HCT116 (cell line): ENCODE measurements around the gene LNP1. TPM values are rescaled to one million over a fixed set of nuclear protein-coding genes. Genes with fewer than 3 reads are reported as not detected.

Experiments
- ATAC-seq: fragments of 200-7000 bp; cut with Tn5 transposase; 2 replicates; pipeline ENCODE4 v1.9.1; 2020; ENCODE audit warnings: mild to moderate bottlenecking, moderate library complexity
- BruUV-seq: library from RNA; stranded (reverse); fragments of 400-500 nt; replicated peaks from 2 replicates; lab custom pipeline; 2021; lab: Mats Ljungman, UMichigan
- CTCF ChIA-PET: fragments of 300-600 bp; sonication (Branson Sonifier 250); formaldehyde crosslinking; loops from one replicate; lab custom pipeline; 2021; ENCODE audit warnings: antibody characterized with exemption; lab: Charles Lee
- POLR2A ChIA-PET: fragments of 300-600, 350-600 bp; sonication (Branson Sonifier 250); formaldehyde crosslinking; loops from one replicate; lab custom pipeline; 2021; ENCODE audit warnings: antibody characterized with exemption; lab: Charles Lee
- RAD21 ChIA-PET, 2 experiments: fragments of 300-600 bp; sonication (Branson Sonifier 250); formaldehyde crosslinking; loops; one replicate each; lab custom pipeline; 2023; ENCODE audit warnings: low total read pairs in 2 of 2; ENCODE audit not compliant: uncharacterized antibody in 2 of 2, unreplicated experiment in 2 of 2, low non-redundant PET in 1 of 2; lab: Charles Lee
- DNase-seq: peaks from one replicate; pipeline ENCODE4 v3.0.0-alpha.2; 2010; ENCODE audit warnings: low read depth, low spot score
- H2AFZ ChIP-seq: fragments of 200-600 bp; shearing (Covaris generic), sonication (generic); 2 replicates; pipeline ENCODE4 v1.6.1; 2017; ENCODE audit warnings: low read depth, mixed run types, mixed read lengths, antibody characterized with exemption, low read length; ENCODE audit not compliant: poor library complexity, severe bottlenecking
- H3K27ac ChIP-seq: 2 replicates; pipeline ENCODE4 v1.5.1; 2012; ENCODE audit warnings: low read depth, low read length
- H3K27me3 ChIP-seq: fragments of 200-600 bp; sonication (generic); 2 replicates; pipeline ENCODE4 v1.6.1; 2016; ENCODE audit warnings: mixed run types, low read length, mixed read lengths; ENCODE audit not compliant: insufficient read depth
- H3K36me3 ChIP-seq, 2 experiments: fragments of 200-500 bp in 1 of 2; fragments of 200-600 bp in 1 of 2; sonication (Bioruptor generic) in 1 of 2; sonication (generic) in 1 of 2; 2 replicates each; pipeline versions ENCODE4 v1.5.1 to v1.6.1; 2014 to 2016; ENCODE audit warnings: low read length in 2 of 2, inconsistent platforms in 1 of 2, mixed read lengths in 1 of 2, mixed run types in 1 of 2; ENCODE audit not compliant: insufficient read depth in 2 of 2, control insufficient read depth in 1 of 2
- H3K4me1 ChIP-seq, 2 experiments: fragments of 200-600 bp in 1 of 2; sonication (generic) in 1 of 2; 2 replicates each; pipeline versions ENCODE4 v1.5.1 to v1.6.1; 2012 to 2017; ENCODE audit warnings: low read length in 2 of 2, inconsistent platforms in 1 of 2, mild to moderate bottlenecking in 1 of 2, mixed read lengths in 1 of 2, mixed run types in 1 of 2, moderate library complexity in 1 of 2; ENCODE audit not compliant: insufficient read depth in 2 of 2, control insufficient read depth in 1 of 2
- H3K4me2 ChIP-seq: fragments of 200-600 bp; sonication (generic); 2 replicates; pipeline ENCODE4 v1.6.1; 2017; ENCODE audit warnings: mixed run types, low read length, mixed read lengths
- H3K4me3 ChIP-seq, 2 experiments: fragments of 200-600 bp in 1 of 2; sonication (generic) in 1 of 2; replicated peaks in 1 of 2; 2 replicates each; pipeline ENCODE4 v1.5.1; 2011 to 2016; ENCODE audit warnings: low read length in 2 of 2, control low read depth in 1 of 2, low read depth in 1 of 2, mild to moderate bottlenecking in 1 of 2, mixed read lengths in 1 of 2, mixed run types in 1 of 2
- H3K79me2 ChIP-seq: fragments of 200-600 bp; sonication (generic); 2 replicates; pipeline ENCODE4 v1.6.1; 2017; ENCODE audit warnings: mild to moderate bottlenecking, mixed run types, low read length, moderate library complexity, mixed read lengths; ENCODE audit not compliant: insufficient read depth
- H3K9ac ChIP-seq: fragments of 200-600 bp; sonication (generic); 2 replicates; pipeline ENCODE4 v1.6.1; 2016; ENCODE audit warnings: low read length, mixed read lengths
- H3K9me2 ChIP-seq: fragments of 200-600 bp; sonication (generic), shearing (Covaris generic); 2 replicates; pipeline ENCODE4 v1.6.1; 2017; ENCODE audit warnings: mixed run types, mild to moderate bottlenecking, moderate library complexity; ENCODE audit not compliant: insufficient read depth
- H3K9me3 ChIP-seq, 2 experiments: fragments of 200-500 bp in 1 of 2; fragments of 200-600 bp in 1 of 2; sonication (Bioruptor generic) in 1 of 2; sonication (generic) in 1 of 2; 2 replicates each; pipeline ENCODE4 v1.6.1; 2014 to 2017; ENCODE audit warnings: low read length in 2 of 2, mixed read lengths in 2 of 2, inconsistent platforms in 1 of 2, low read depth in 1 of 2, mild to moderate bottlenecking in 1 of 2, mixed run types in 1 of 2, moderate library complexity in 1 of 2; ENCODE audit not compliant: control insufficient read depth in 1 of 2, insufficient read depth in 1 of 2
- H4K20me1 ChIP-seq: fragments of 200-600 bp; sonication (generic), shearing (Covaris generic); 2 replicates; pipeline ENCODE4 v1.6.1; 2017; ENCODE audit warnings: mixed run types, mild to moderate bottlenecking, moderate library complexity; ENCODE audit not compliant: insufficient read depth
- ATF3 ChIP-seq: IDR thresholded peaks from 2 replicates; pipeline ENCODE4 v1.6.1; 2012
- CBX3 ChIP-seq: IDR thresholded peaks from 2 replicates; pipeline ENCODE4 v1.6.1; 2012; ENCODE audit warnings: low read depth
- CEBPB ChIP-seq: IDR thresholded peaks from 2 replicates; pipeline ENCODE4 v1.6.1; 2012; ENCODE audit warnings: low read depth
- CTCF ChIP-seq, 3 experiments: fragments of 200-600 bp in 1 of 3; sonication (generic) in 1 of 3; IDR thresholded peaks in 2 of 3; conservative IDR thresholded peaks in 1 of 3; 2 replicates each; pipeline ENCODE4 v1.5.1; 2012 to 2017; ENCODE audit warnings: low read depth in 2 of 3, low read length in 2 of 3, antibody characterized with exemption in 1 of 3, borderline replicate concordance in 1 of 3, control low read depth in 1 of 3, mild to moderate bottlenecking in 1 of 3, mixed read lengths in 1 of 3, mixed run types in 1 of 3, moderate library complexity in 1 of 3; ENCODE audit not compliant: insufficient read depth in 1 of 3
- ELF1 ChIP-seq: IDR thresholded peaks from 2 replicates; pipeline ENCODE4 v1.6.1; 2012; ENCODE audit warnings: low read depth, borderline replicate concordance
- EZH2 ChIP-seq: fragments of 200-600 bp; sonication (generic); IDR thresholded peaks from 2 replicates; pipeline ENCODE4 v1.6.1; 2017; ENCODE audit warnings: antibody characterized with exemption, mixed run types
- EZH2phosphoT487 ChIP-seq: fragments of 200-600 bp; IDR thresholded peaks from 2 replicates; pipeline ENCODE4 v1.6.1; 2018; ENCODE audit warnings: antibody characterized with exemption, borderline replicate concordance
- FOSL1 ChIP-seq: IDR thresholded peaks from 2 replicates; pipeline ENCODE4 v1.6.1; 2012; ENCODE audit warnings: low read depth
- JUND ChIP-seq: IDR thresholded peaks from 2 replicates; pipeline ENCODE4 v1.6.1; 2012
- POLR2A ChIP-seq: IDR thresholded peaks from 2 replicates; pipeline ENCODE4 v1.7.0; 2011; ENCODE audit warnings: borderline replicate concordance; ENCODE audit not compliant: insufficient read depth, insufficient read length; ENCODE audit errors: extremely low read depth
- POLR2AphosphoS5 ChIP-seq: IDR thresholded peaks from 2 replicates; pipeline ENCODE4 v1.6.1; 2011; ENCODE audit warnings: mild to moderate bottlenecking, low read depth, low read length, moderate library complexity
- RAD21 ChIP-seq: IDR thresholded peaks from 2 replicates; pipeline ENCODE4 v1.6.1; 2012; ENCODE audit warnings: low read depth, mild to moderate bottlenecking
- REST ChIP-seq: IDR thresholded peaks from 2 replicates; pipeline ENCODE4 v1.6.1; 2012; ENCODE audit warnings: low read depth
- SIN3A ChIP-seq: IDR thresholded peaks from 2 replicates; pipeline ENCODE4 v1.6.1; 2012; ENCODE audit warnings: low read depth
- SP1 ChIP-seq: IDR thresholded peaks from 2 replicates; pipeline ENCODE4 v1.6.1; 2012; ENCODE audit warnings: low read depth
- SRF ChIP-seq: IDR thresholded peaks from 2 replicates; pipeline ENCODE4 v1.6.1; 2012; ENCODE audit warnings: low read depth
- TCF7L2 ChIP-seq: IDR thresholded peaks from 2 replicates; pipeline ENCODE4 v1.7.0; 2011; ENCODE audit warnings: borderline replicate concordance, inconsistent platforms; ENCODE audit not compliant: insufficient read depth, insufficient read length; ENCODE audit errors: extremely low read depth
- YY1 ChIP-seq: IDR thresholded peaks from 2 replicates; pipeline ENCODE4 v1.6.1; 2011; ENCODE audit warnings: low read length, low read depth, moderate library complexity, mild to moderate bottlenecking; ENCODE audit not compliant: insufficient replicate concordance; ENCODE audit errors: extremely low read depth
- ZBTB33 ChIP-seq: IDR thresholded peaks from 2 replicates; pipeline ENCODE4 v1.6.1; 2011; ENCODE audit warnings: mild to moderate bottlenecking, low read length, moderate library complexity; ENCODE audit not compliant: insufficient replicate concordance; ENCODE audit errors: extremely low read depth
- ZNF274 ChIP-seq: fragments of 200-500 bp; sonication (Bioruptor generic); IDR thresholded peaks from 2 replicates; pipeline ENCODE4 v1.6.1; 2014; ENCODE audit warnings: mild to moderate bottlenecking, low read depth, low read length, inconsistent platforms
- intact Hi-C: fragments of 100-400 bp; cut with micrococcal nuclease; formaldehyde crosslinking; loops from 2 replicates; pipeline ENCODE4 v1.10.0; 2022
- total RNA-seq: library from RNA; stranded (reverse); gene quantifications from one replicate; pipeline ENCODE4 v1.2.1, GENCODE V29; 2021; ENCODE audit not compliant: unreplicated experiment

LNP1 gene
- total RNA-seq, 1 experiment from 2014 or later = 1.6 TPM

GRCh38 chr3:100360757-100361496, 40.4 kb upstream of the LNP1 start:
- H4K20me1 ChIP-seq = no peaks in the 10 kb centered on the region
- H2AFZ ChIP-seq = no peak overlapping the region
- peaks cover 6 to 32% of the 10 kb centered on the region in 2 experiments; a peak in 2 of 4 replicates for H3K36me3 ChIP-seq
- no peaks in the 10 kb centered on the region for H3K79me2 ChIP-seq
- TF ChIP-seq SIN3A = no peak
- TF ChIP-seq ELF1 = no peak
- TF ChIP-seq REST = no peak
- TF ChIP-seq EZH2phosphoT487 = no peak
- TF ChIP-seq POLR2AphosphoS5 = no peak
- TF ChIP-seq SRF = no peak
- TF ChIP-seq YY1 = no peak
- no peak for TF ChIP-seq ZBTB33
- TF ChIP-seq ATF3 = no peak
- TF ChIP-seq CBX3 = no peak
- TF ChIP-seq FOSL1 = no peak
- no peak for TF ChIP-seq CTCF (IDR thresholded peaks at IDR 0.05 in 2 of 3, conservative IDR thresholded peaks at IDR 0.05 in 1 of 3; ENCODE audit: borderline replicate concordance in 1 of 3, insufficient read depth in 1 of 3, low read depth in 2 of 3, low read length in 2 of 3)
- no peak for TF ChIP-seq JUND
- no peak for TF ChIP-seq ZNF274
- no peak for TF ChIP-seq RAD21
- TF ChIP-seq SP1 = no peak
- TF ChIP-seq TCF7L2 = no peak
- TF ChIP-seq CEBPB = no peak
- no peak for TF ChIP-seq POLR2A
- TF ChIP-seq EZH2 = no peak
- ATAC-seq = no peak
- no peak overlapping the region for H3K4me2 ChIP-seq
- H3K27ac ChIP-seq = no peak overlapping the region
- ChIA-PET RAD21 (no interaction called here), POLR2A (no interaction called here), CTCF (no interaction called here)
- H3K27me3 ChIP-seq = no peaks in the 10 kb centered on the region
- intact Hi-C loops = no loop called here
- H3K9ac ChIP-seq = no peak overlapping the region
- H3K4me1 ChIP-seq = no peaks in the 10 kb centered on the region
- no peak overlapping the region for H3K4me3 ChIP-seq
- DNase-seq = no peak
- no TSS peak for BruUV-seq
- no peaks in the 10 kb centered on the region for H3K9me2 ChIP-seq
- no peaks in the 10 kb centered on the region for H3K9me3 ChIP-seq
